GM19351 (cell line): Measurements from ENCODE around the gene PIK3CG.
"Not testable (repeated sequence)": the region's sequence is repeated elsewhere in the genome, so short reads cannot be mapped to it uniquely, and the experiment has no call there.

Experiments used
- ATAC-seq: cut with Tn5 transposase; IDR thresholded peaks from one replicate; pipeline ENCODE4 v1.9.1; 2021; ENCODE audit warnings: mild to moderate bottlenecking, moderate library complexity; ENCODE audit not compliant: unreplicated experiment

PIK3CG gene

GRCh38 chr7:106927536-106927935 lies 62.5 kb downstream of the PIK3CG start:
- no peak for ATAC-seq

GRCh38 chr7:106929616-106930015 lies 64.5 kb downstream of the PIK3CG start:
- ATAC-seq: not testable (repeated sequence)

DNA sequence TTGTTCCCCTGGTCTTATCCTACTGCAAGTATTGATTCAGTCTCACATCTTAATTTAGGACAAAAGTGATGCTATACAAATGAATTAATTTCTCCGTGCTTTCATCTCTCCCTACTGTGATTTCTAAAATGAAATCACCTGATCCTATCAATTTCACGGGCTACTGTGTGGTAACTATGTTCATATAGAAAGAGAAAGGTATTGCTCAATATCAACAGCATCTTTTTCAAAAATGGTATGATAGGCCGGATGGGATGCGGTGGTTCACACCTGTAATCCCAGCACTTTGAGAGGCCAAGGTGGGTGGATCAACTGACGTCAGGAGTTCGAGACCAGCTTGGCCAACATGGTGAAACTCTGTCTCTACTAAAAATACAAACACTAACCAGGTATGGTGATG lies 71.2 kb downstream of the PIK3CG start:
- ATAC-seq: no peak

DNA sequence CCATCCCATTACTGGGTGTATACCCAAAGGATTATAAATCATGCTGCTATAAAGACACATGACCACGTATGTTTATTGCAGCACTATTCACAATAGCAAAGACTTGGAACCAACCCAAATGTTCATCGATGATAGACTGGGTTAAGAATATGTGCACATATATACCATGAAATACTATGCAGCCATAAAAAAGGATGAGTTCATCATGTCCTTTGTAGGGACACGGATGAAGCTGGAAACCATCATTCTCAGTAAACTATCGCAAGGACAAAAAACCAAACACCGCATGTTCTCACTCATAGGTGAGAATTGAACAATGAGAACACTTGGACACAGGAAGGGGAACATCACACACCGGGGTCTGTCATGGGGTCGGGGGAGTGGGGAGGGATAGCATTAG lies 73.0 kb downstream of the PIK3CG start:
- not testable (repeated sequence) for ATAC-seq

- no peak for ATAC-seq
Observed at GRCh38 chr7:106938803-106939202, 73.7 kb downstream of the PIK3CG start.

GRCh38 chr7:106944035-106944665 lies 79.1 kb downstream of the PIK3CG start:
- ATAC-seq: no peak

DNA sequence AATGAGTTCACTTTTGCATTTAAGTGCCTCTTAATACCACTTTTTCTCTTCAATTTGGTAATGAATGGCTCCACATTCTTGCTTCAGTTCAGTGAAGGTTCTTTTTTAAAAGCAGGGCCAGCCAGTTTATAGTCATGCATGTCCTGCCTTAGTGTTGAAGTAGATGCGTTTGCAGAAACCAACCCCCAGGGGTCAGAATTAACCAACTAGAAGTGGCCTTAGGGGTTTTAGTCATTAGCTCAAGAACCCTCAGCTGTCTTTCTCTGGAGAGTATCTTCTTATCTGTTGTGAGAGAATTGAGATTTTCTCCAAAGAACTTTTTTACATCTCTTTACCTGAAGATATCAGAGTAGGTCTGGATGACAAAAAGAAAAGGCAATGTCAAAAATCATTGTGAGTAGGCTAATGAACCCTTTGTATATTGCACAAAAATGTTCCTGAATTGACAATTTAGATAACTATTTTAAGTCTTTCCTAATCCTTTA lies 82.2 kb downstream of the PIK3CG start:
- peak; percentile 78 for ATAC-seq

DNA sequence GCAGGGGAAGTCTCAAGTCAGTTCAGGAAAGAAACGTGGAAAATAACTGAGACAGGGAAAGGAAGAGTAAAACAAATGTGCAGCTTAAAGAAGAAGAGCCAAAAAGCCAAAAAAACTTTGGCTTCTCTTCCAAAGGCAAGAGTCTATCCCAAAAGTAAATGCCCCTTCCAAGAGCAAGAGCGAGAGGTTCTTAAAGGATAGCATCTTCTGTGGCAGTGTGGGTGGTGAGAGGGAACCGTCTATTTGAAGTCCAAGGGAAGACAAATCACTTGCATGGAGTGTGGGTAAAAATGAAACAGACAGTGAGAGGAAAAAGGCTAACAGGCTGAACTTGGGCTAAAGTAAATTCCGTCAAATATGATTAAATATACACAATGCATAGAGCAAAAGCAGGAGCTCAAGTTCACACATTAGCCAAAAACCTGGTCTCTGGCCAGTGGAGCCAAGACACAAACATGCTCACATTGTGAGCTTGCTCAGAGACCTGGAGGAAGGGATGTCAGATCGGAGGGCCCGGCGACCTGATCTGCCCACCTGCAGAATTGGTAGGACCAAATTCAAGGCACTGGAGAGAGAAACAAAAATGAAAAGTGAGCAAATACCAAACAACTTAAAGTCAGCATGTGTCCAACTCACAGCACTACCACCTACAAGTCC lies 87.0 kb downstream of the PIK3CG start:
- ATAC-seq: no peak

- no peak for ATAC-seq
Observed at GRCh38 chr7:106952658-106953231, 87.7 kb downstream of the PIK3CG start.

DNA sequence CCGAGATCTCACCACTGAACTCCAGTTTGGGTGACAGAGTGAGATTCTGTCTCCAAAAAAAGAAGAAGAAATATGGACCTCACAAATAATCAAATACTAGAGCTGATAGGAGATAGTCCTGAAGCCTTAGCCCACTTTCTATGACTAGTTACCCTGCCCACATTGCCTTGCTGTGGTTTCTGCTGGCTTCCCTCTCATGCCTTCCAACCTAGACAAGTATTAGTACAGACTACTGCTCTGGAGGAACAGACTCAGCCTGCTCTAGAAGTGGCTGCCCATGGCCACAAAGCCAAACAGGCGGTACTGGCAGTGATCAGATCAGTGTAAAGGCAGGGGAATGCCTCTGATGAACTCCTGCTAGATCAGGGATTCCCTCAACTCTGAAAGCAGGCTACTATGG lies 89.8 kb downstream of the PIK3CG start:
- no peak for ATAC-seq

- ATAC-seq: not testable (repeated sequence)
Observed at GRCh38 chr7:106955857-106956256, 90.8 kb downstream of the PIK3CG start.
